Panc1 (cell line): Measurements from ENCODE around the gene OXTR. TPM values are rescaled to one million over a fixed set of nuclear protein-coding genes. Genes with fewer than 3 reads are reported as not detected.

ENCODE experiments used
- ATAC-seq: fragments of 200-7000 bp; cut with Tn5 transposase; 2 replicates; pipeline ENCODE4 v1.9.1; 2020; ENCODE audit warnings: mild to moderate bottlenecking, moderate library complexity
- BruUV-seq: library from RNA; stranded (reverse); fragments of 400-500 nt; replicated peaks from 2 replicates; lab custom pipeline; 2021; lab: Mats Ljungman, UMichigan
- CTCF ChIA-PET: fragments of 300-600 bp; sonication (Branson Sonifier 250); formaldehyde crosslinking; loops from one replicate; lab custom pipeline; 2022; ENCODE audit warnings: antibody characterized with exemption; lab: Charles Lee
- POLR2A ChIA-PET: fragments of 300-600 bp; sonication (Branson Sonifier 250); formaldehyde crosslinking; loops from one replicate; lab custom pipeline; 2022; ENCODE audit warnings: antibody characterized with exemption; lab: Charles Lee
- DNase-seq: peaks from one replicate; pipeline ENCODE4 v3.0.0-alpha.2; 2010; ENCODE audit warnings: low read depth, low spot score
- H3K27ac ChIP-seq: 2 replicates; pipeline ENCODE4 v1.5.1; 2011; ENCODE audit warnings: mild to moderate bottlenecking, low read length, inconsistent platforms
- H3K27me3 ChIP-seq: fragments of 200-500 bp; sonication (Bioruptor generic); 2 replicates; pipeline ENCODE4 v1.6.0; 2014; ENCODE audit warnings: low read length, inconsistent platforms; ENCODE audit not compliant: control insufficient read depth, insufficient read depth
- H3K36me3 ChIP-seq: fragments of 200-500 bp; sonication (Bioruptor generic); 2 replicates; pipeline ENCODE4 v1.5.1; 2014; ENCODE audit warnings: inconsistent platforms, mild to moderate bottlenecking, low read length, moderate library complexity; ENCODE audit not compliant: control insufficient read depth, insufficient read depth
- H3K4me1 ChIP-seq: 2 replicates; pipeline ENCODE4 v1.5.1; 2011; ENCODE audit warnings: inconsistent platforms, mild to moderate bottlenecking, low read length, moderate library complexity; ENCODE audit not compliant: control insufficient read depth, insufficient read depth
- H3K4me3 ChIP-seq, 2 experiments: 2 replicates each; pipeline ENCODE4 v1.5.1; 2011 to 2012; ENCODE audit warnings: low read depth in 2 of 2, low read length in 2 of 2, mild to moderate bottlenecking in 2 of 2, inconsistent platforms in 1 of 2, moderate library complexity in 1 of 2
- H3K9me3 ChIP-seq: fragments of 200-500 bp; sonication (Bioruptor generic); 2 replicates; pipeline ENCODE4 v1.5.1; 2014; ENCODE audit warnings: low read depth, mild to moderate bottlenecking, inconsistent platforms, low read length, moderate library complexity; ENCODE audit not compliant: control insufficient read depth, insufficient read depth
- CTCF ChIP-seq: fragments of 450-650 bp; IDR thresholded peaks from 2 replicates; pipeline ENCODE4 v1.5.1; 2017; ENCODE audit warnings: mild to moderate bottlenecking
- POLR2AphosphoS5 ChIP-seq: IDR thresholded peaks from 2 replicates; pipeline ENCODE4 v1.6.1; 2012; ENCODE audit warnings: mild to moderate bottlenecking, low read depth, low read length, moderate library complexity
- REST ChIP-seq, 2 experiments: IDR thresholded peaks; 2 replicates each; pipeline ENCODE4 v1.6.1; 2011 to 2012; ENCODE audit warnings: low read depth in 2 of 2, control low read depth in 1 of 2, low read length in 1 of 2, mild to moderate bottlenecking in 1 of 2, moderate library complexity in 1 of 2; ENCODE audit not compliant: insufficient read depth in 1 of 2
- SIN3A ChIP-seq: IDR thresholded peaks from 2 replicates; pipeline ENCODE4 v1.6.1; 2012; ENCODE audit warnings: low read depth, mild to moderate bottlenecking, low read length, moderate library complexity, borderline replicate concordance; ENCODE audit not compliant: insufficient read depth
- TCF7L2 ChIP-seq: IDR thresholded peaks from 2 replicates; pipeline ENCODE4 v1.6.1; 2011; ENCODE audit warnings: mild to moderate bottlenecking, low read depth, low read length, inconsistent platforms
- in situ Hi-C: cut with HindIII; loops from 2 replicates; pipeline ENCODE4 v1.10.0; 2016; ENCODE audit warnings: low sequenced_read_pairs, low pct_unique_long_range_greater_than_20kb
- intact Hi-C: fragments of 100-400 bp; cut with micrococcal nuclease; formaldehyde crosslinking; loops from one replicate; pipeline ENCODE4 v1.10.0; 2022; ENCODE audit not compliant: unreplicated experiment
- total RNA-seq: library from RNA; stranded (reverse); gene quantifications from one replicate; pipeline ENCODE4 v1.2.1, GENCODE V29; 2021; ENCODE audit not compliant: unreplicated experiment

The OXTR gene
- total RNA-seq, 1 experiment from 2014 or later: 2.7 TPM

- H3K9me3 ChIP-seq: no peaks in the 10 kb centered on the region
- no peak for DNase-seq
- H3K27ac ChIP-seq: no peak overlapping the region
These were observed 35.1 kb downstream of the OXTR start for GRCh38 chr3:8734137-8734878.

GRCh38 chr3:8733332-8734094 lies 35.9 kb downstream of the OXTR start, which contains the start of gene CAV3:
Gene CAV3, plus strand, starts transcription at chr3:8733802. Its CDS starts 75 bp downstream, at chr3:8733877.
- BruUV-seq: no TSS peak
- in situ Hi-C loops (no loop called here), intact Hi-C loops (no loop called here)
- no peak for ATAC-seq
- H3K27me3 ChIP-seq: no peaks in the 10 kb centered on the region
- ChIA-PET POLR2A (no interaction called here), CTCF (no interaction called here)
- no peak for DNase-seq
- no peak within 1 kb of the TSS for H3K27ac ChIP-seq
- TF ChIP-seq TCF7L2: no peak
- TF ChIP-seq CTCF: no peak
- no peak for TF ChIP-seq SIN3A
- TF ChIP-seq POLR2AphosphoS5: no peak
- no peak for TF ChIP-seq REST (IDR thresholded peaks at IDR 0.05; ENCODE audit: insufficient read depth in 1 of 2, low read depth in 2 of 2, low read length in 1 of 2)
- no peaks in the 10 kb centered on the region for H3K36me3 ChIP-seq
- H3K4me3 ChIP-seq: no peak within 1 kb of the TSS
- H3K4me1 ChIP-seq: no peaks in the 10 kb centered on the region
- no peaks in the 10 kb centered on the region for H3K9me3 ChIP-seq

More at GRCh38 chr3:8734137-8734878, 35.1 kb downstream of the OXTR start:
- in situ Hi-C loops (no loop called here), intact Hi-C loops (no loop called here)
- BruUV-seq: no TSS peak
- Histone ChIP-seq H3K27me3 (no peaks in the 10 kb centered on the region), H3K4me3 (no peak overlapping the region), H3K4me1 (no peaks in the 10 kb centered on the region), H3K36me3 (no peaks in the 10 kb centered on the region)
- ChIA-PET POLR2A (no interaction called here), CTCF (no interaction called here)
- no peak; the same call in 1 of the 2 replicates for ATAC-seq
- no peak for TF ChIP-seq CTCF
